Suppressor macrophage treated with lipopolysaccharide for 1 hour (primary cell): ENCODE results near the gene CBFB.
A peak's percentile ranks its signal among the peaks of the same experiment; 100 is the strongest.
"Not testable (repeated sequence)": the region's sequence is repeated elsewhere in the genome, so short reads cannot be mapped to it uniquely, and the experiment has no call there.

Experiments
- DNase-seq, 3 donors: peaks; one replicate each; pipeline ENCODE4 v3.0.0-alpha.2; 2020 to 2022

CBFB gene

DNA sequence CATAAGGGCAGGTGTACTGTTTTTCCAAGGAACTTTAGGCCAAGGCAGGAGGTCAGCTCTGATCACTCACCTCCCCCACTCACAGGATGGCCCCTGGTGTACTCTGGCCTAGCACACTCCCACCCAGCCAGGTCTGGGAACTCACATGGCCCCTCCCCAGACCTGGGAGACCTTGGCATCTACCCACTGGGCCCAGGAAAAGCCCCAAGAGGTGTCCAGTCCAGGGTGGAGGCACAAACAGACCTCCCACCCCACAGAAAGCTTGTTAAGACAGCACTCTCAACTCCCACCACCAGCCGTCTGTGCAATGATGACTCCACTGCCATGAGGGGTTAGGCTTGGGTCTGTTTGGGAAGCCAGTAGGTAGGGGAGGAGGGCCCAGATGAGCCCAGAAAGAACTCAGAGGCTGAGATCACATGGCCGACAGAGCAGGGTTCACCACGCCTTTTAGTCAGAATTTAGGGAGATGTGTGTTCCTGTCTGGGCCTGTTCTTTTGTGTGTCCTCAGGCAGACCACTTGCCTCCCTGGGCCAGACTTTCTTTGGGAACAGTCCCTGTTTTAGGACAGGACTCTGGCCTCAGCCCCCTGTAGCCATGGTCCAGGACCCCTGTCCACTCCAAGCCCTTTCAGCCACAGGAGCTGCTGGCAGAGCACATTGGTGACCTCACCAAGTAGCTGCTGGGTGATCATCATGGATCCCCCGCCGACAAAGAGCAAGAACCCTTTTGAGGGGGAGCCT, 12.1 kb upstream of the CBFB start:
- no peak for DNase-seq

DNA sequence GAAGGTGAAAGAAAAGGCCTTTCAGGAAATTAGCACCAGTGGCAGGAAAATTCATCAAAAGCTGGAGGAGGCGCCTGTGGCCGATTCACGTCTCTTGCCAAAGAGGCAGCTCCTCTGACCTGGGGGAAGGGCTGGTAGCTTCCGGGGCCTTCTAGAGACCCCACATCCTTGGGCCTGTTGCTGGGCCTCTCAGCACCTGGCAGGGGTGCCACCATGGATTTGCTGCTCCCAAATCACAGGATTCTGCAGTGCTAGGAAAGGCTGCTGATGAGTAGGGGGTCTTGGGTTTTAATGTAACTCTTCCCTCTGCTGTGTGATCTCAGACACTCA, 11.6 kb upstream of the CBFB start:
- DNase-seq = no peak

- DNase-seq = peak; percentile 78 to 82 (median 78)
Observed at GRCh38 chr16:67017810-67018488, 11.0 kb upstream of the CBFB start.

DNA sequence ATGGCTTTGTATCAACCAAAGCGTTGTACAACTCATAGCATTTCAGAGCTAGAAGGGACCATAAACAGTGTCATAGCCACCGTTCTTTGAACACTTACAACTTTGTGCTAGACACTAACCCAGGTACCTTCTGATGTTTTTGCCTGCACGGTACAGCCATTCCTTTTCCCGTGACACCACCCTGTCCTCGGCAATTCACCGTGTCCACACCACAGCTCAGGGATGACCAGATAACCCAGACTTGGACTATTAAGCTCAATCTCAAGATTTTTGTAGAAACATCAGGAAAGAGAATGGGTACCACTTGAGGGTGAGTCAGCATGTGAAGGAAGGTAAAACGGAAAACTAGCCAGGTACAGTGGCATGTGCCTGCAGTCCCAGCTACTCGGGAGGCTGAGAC, 9.8 kb upstream of the CBFB start:
- DNase-seq = no peak

GRCh38 chr16:67021321-67021720, 7.6 kb upstream of the CBFB start:
- no peak for DNase-seq

DNA sequence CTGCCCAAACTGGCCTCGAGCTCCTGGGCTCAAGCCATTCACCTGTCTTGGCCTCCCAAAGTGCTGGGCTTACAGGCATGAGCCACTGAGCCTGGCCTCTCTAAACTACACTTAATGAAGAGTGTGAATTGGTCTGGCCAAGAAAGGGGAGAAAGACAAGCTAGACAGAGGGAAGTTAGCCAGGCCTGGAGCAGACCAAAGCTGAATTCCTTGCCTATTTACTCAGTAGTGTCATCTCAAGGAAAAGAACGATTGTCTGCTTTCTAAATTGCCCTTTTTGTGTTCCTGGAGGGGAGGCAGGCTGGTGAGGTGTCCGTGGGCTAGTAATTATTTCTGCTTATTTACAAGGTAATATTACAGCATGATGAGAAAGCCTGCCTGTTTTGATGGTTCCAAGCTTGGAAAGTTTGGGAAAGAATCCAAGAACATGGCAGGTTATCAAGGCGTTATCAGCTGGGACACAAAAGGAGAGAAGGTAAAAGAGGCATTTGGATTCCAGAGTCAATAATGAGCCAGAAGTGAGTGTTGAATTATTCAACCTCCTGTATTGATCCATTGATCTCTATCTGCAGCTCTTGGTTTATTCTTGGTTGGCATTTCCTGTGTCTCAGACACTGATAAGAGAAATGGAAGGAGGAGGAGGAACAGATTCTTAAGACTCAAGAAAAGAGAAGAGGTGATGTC, 6.3 kb upstream of the CBFB start:
- DNase-seq = no peak

DNA sequence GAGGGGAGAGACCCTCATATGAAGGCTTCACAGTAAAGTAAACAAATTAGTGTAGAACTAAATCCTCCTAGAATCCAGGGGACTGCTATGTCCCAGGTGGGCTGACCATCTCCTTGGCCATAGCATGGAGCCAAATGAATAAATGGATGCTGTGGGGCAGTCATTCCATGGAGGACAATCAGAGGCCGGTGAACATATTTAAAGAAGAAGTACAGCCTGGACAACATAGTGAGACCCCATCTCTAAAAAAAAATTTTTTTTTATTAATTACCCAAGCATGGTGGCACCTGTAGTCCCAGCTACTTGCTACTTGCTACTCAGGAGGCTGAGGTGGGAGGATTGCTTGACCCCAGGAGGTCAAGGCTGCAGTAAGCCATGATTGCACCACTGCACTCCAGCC, 5.3 kb upstream of the CBFB start:
- DNase-seq = no peak

DNA sequence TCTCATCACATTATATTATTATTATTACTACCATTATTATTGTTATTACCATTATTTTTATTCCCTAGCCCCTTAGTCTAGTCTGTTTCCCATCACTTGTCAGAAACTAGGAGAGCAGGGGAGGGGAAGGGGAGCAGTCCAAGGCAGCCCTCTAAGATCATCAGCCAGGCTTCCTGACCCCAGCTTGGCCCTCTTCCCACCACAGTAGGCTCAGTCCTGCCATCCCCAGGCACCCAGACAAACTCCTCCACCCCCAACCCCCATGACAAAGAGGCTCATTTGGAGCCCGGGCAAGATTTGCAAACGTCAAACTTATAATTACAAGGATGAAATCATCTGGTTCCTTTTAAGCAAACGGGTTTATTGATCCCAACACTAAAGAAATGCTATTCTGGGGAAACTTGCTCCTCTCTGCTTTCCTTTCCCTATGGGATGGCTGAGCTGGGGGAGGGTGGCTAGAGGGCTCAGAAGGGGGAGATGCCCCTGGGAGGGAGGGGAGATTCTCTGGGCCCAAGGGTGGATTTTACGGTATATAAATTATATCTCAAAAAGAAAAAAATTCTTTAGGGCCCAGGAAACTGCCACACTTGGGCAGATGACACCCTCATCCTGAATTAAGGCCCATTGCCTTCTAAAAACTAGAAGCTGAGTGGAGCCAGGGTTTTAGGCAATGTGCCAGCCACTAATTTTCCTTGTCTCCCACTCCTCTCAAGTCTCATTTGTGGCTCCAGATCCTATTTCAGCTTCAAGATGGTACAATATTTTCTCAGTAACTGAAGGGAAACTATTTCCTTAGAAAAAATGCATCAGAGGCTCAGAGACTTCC, 4.4 kb upstream of the CBFB start:
- no peak for DNase-seq

DNA sequence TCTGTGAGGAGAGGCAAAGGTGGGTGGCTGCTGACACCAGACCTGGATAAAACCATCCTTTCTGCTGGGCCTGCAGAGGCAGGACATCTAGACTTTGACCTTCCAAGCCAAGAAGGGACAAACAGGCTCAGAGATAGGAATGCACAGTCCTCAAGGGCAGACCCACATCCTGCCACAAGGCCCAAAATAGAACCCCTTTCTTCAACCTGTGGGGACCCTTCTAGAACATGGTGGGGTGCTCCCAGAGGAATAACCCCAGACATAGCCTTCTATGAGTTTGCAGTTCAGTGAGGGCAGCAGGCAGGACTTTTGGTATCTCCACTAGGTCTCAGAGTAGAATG, 3.8 kb upstream of the CBFB start:
- no peak for DNase-seq

- no peak for DNase-seq
Observed at GRCh38 chr16:67026570-67026969, 2.4 kb upstream of the CBFB start.

DNA sequence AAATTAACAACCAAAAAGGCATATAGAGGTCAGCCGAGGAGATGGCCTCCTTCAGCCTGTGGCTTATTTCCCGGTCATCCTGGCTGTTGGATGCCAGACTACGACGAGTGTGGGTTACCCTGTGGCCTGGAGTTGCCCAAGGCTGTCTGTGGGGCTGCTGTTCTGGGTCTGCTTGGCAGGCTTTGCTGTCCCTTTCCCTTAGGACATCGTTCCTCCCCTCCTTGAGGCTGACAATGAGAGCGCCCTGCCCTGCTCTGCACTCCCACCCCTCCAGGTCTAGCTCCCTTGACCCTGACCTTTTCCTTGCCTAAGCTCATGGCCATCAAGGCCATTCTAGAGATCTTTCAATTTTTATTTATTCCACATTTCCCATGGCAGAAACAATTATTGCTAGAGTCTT, 1.9 kb upstream of the CBFB start:
- no peak for DNase-seq

DNA sequence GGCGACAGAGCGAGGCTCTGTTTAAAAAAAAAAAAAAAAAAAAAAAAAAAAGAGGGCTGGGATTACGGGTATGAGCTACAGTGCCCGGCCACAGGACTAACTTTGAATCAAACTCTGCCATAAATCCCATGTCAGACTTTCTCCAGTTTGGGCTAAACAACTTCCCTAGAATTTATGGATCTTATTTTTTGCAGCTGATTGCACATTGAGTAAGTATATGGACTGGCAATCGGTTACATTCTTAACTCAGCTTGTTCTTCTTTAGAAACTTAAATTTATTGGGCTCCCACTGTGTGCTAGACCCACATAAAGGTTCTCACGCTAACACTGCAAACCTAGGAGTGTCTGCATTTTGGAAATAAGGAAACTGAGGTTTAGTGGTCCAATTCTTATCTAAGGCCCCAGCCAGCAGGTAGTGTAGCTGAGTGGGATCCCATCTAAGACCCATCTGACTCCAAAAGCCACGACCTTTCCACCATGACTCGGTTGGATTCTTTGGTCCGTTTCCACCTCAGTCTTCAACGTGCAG, 718 bp upstream of the CBFB start:
- DNase-seq = no peak

GRCh38 chr16:67029254-67030096, 526 bp downstream of the CBFB start:
- DNase-seq = peak; percentile 83 to 91 (median 84)

GRCh38 chr16:67030221-67030962, 1.4 kb downstream of the CBFB start:
- DNase-seq = no peak

DNA sequence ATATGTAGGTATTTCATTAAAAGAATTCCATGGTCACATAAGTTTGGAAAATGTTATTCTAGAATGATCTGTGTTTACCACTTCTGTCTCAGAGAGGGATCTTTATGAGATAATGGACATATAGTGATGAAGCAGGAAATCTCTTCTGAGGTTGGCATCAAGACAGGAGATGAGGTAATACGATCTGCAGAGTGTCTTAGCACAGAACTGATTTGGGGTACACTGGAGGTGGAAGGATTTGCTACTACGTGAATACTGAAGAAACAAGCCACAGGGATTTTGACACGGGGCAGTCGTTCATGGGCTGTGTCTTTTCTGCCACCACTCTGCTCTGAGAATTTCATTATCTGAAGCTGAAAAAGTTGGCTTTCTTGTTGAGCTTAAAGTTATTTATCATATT, 5.5 kb downstream of the CBFB start:
- no peak for DNase-seq

DNA sequence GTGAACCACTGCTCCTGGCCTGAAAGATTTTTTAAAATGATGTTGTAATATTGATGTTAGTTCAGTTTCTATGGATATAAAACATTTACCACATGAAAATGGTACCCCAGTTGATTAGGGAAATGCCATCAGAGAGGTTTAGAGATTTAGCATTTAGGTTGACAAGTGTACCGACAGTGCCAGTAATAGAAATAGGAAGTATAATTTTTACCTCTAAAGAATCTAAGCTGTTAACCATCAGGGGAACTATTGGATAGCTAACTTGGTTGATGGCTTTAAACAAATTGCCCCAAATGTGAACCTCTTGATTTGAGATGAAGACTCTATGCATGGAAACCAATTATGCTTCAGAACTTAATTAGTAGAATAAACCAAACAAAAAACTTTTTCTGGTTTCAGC, 6.4 kb downstream of the CBFB start:
- DNase-seq = no peak

- no peak for DNase-seq
Observed at GRCh38 chr16:67036323-67036741, 7.4 kb downstream of the CBFB start.

GRCh38 chr16:67039260-67040020, 10.5 kb downstream of the CBFB start:
- DNase-seq = no peak

DNA sequence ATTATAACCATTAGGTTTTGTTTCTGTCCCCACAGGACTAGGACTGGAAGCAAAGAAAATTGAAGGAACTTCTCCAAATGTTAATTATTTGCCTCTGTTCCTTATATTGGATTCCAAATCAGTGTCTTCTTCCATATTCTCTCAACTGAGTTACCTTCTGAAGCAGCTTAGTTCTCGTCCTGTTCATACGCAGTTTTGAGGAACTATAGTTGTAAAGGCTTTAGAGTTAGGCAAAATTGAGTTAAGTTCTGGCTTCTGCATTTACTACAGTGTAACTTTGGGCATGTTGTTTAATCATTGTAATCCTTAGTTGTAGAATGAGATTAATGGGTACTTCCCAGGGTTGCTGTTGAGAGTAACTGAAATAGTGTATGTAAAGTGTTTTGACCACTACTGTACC, 11.2 kb downstream of the CBFB start:
- DNase-seq = peak in 2 of 3 donors; percentile 43 to 52

GRCh38 chr16:67040906-67041305, 12.0 kb downstream of the CBFB start:
- DNase-seq = no peak

- DNase-seq = not testable (repeated sequence)
Observed at GRCh38 chr16:67041520-67041919, 12.6 kb downstream of the CBFB start.
